ENCODE results near the gene MCUB. TPM values are rescaled to one million over a fixed set of nuclear protein-coding genes. Genes with fewer than 3 reads are reported as not detected.

MCUB gene
- total RNA-seq, 2 experiments from 2014 or later, result 72.7 to 76.1 TPM

- Mint-ChIP-seq H3K27me3 (no peaks in the 10 kb centered on the region), H3K36me3 (peaks cover 29% of the 10 kb centered on the region), H3K9me3 (peaks cover 8% of the 10 kb centered on the region), H3K4me3 (peak overlapping the region; percentile 26), H3K4me1 (peaks cover 42% of the 10 kb centered on the region), H3K27ac (peak overlapping the region; percentile 49)
- DNase-seq, result no peak
Measured at GRCh38 chr4:109631532-109632108, 71.6 kb downstream of the MCUB start.

- Mint-ChIP-seq H3K36me3 (peaks cover 37% of the 10 kb centered on the region), H3K27me3 (no peaks in the 10 kb centered on the region), H3K27ac (peak overlapping the region; percentile 65), H3K4me1 (peaks cover 31% of the 10 kb centered on the region), H3K4me3 (no peak overlapping the region), H3K9me3 (peaks cover 21% of the 10 kb centered on the region)
- no peak for DNase-seq
Measured at GRCh38 chr4:109640644-109641043, 80.6 kb downstream of the MCUB start.

GRCh38 chr4:109645874-109646710 lies 86.0 kb downstream of the MCUB start:
- Mint-ChIP-seq H3K4me3 (no peak overlapping the region), H3K4me1 (peaks cover 45% of the 10 kb centered on the region), H3K27me3 (no peaks in the 10 kb centered on the region), H3K36me3 (peaks cover 25% of the 10 kb centered on the region), H3K9me3 (peaks cover 6% of the 10 kb centered on the region), H3K27ac (no peak overlapping the region)
- no peak for DNase-seq

GRCh38 chr4:109648266-109648996 lies 88.4 kb downstream of the MCUB start:
- no peak for DNase-seq
- Mint-ChIP-seq H3K27ac (peak overlapping the region; percentile 94), H3K4me3 (peak overlapping the region; percentile 53), H3K27me3 (no peaks in the 10 kb centered on the region), H3K9me3 (peaks cover 22% of the 10 kb centered on the region), H3K36me3 (peaks cover 44% of the 10 kb centered on the region), H3K4me1 (peaks cover 39% of the 10 kb centered on the region)

GRCh38 chr4:109648997-109649575 lies 89.0 kb downstream of the MCUB start:
- Mint-ChIP-seq H3K36me3 (peaks cover 50% of the 10 kb centered on the region), H3K27me3 (no peaks in the 10 kb centered on the region), H3K4me1 (peaks cover 39% of the 10 kb centered on the region), H3K4me3 (peak overlapping the region; percentile 57), H3K27ac (peak overlapping the region; percentile 94), H3K9me3 (peaks cover 22% of the 10 kb centered on the region)
- DNase-seq, result no peak

GRCh38 chr4:109649872-109650271 lies 89.8 kb downstream of the MCUB start:
- Mint-ChIP-seq H3K27ac (peak overlapping the region; percentile 72), H3K27me3 (no peaks in the 10 kb centered on the region), H3K4me3 (no peak overlapping the region), H3K4me1 (peaks cover 36% of the 10 kb centered on the region), H3K36me3 (peaks cover 57% of the 10 kb centered on the region), H3K9me3 (peaks cover 22% of the 10 kb centered on the region)
- peak; percentile 10 for DNase-seq

GRCh38 chr4:109655396-109655795 lies 95.3 kb downstream of the MCUB start:
- Mint-ChIP-seq H3K4me1 (peaks cover 41% of the 10 kb centered on the region), H3K4me3 (no peak overlapping the region), H3K9me3 (peaks cover 16% of the 10 kb centered on the region), H3K36me3 (peaks cover 38% of the 10 kb centered on the region), H3K27ac (peak overlapping the region; percentile 28), H3K27me3 (no peaks in the 10 kb centered on the region)
- DNase-seq, result no peak

- no peak for DNase-seq
- Mint-ChIP-seq H3K36me3 (peaks cover 19% of the 10 kb centered on the region), H3K27me3 (no peaks in the 10 kb centered on the region), H3K4me1 (peaks cover 37% of the 10 kb centered on the region), H3K4me3 (no peak overlapping the region), H3K9me3 (peaks cover 2% of the 10 kb centered on the region), H3K27ac (no peak overlapping the region)
Measured at GRCh38 chr4:109657854-109658418, 97.9 kb downstream of the MCUB start.

GRCh38 chr4:109658871-109659410 lies 98.9 kb downstream of the MCUB start:
- H3K36me3 Mint-ChIP-seq, result peaks cover 13% of the 10 kb centered on the region
- no peaks in the 10 kb centered on the region for H3K9me3 Mint-ChIP-seq
- H3K4me3 Mint-ChIP-seq, result no peak overlapping the region
- no peak for DNase-seq
- no peaks in the 10 kb centered on the region for H3K27me3 Mint-ChIP-seq
- H3K27ac Mint-ChIP-seq, result no peak overlapping the region
- peaks cover 42% of the 10 kb centered on the region for H3K4me1 Mint-ChIP-seq

- Mint-ChIP-seq H3K4me3 (no peak overlapping the region), H3K27ac (no peak overlapping the region), H3K36me3 (peaks cover 16% of the 10 kb centered on the region), H3K27me3 (no peaks in the 10 kb centered on the region), H3K4me1 (peaks cover 49% of the 10 kb centered on the region), H3K9me3 (no peaks in the 10 kb centered on the region)
- no peak for DNase-seq
Measured at GRCh38 chr4:109662116-109662515, 102.1 kb downstream of the MCUB start.

GRCh38 chr4:109662771-109663170 lies 102.7 kb downstream of the MCUB start:
- H3K9me3 Mint-ChIP-seq, result no peaks in the 10 kb centered on the region
- no peak overlapping the region for H3K27ac Mint-ChIP-seq
- DNase-seq, result no peak
- H3K36me3 Mint-ChIP-seq, result peaks cover 18% of the 10 kb centered on the region
- no peaks in the 10 kb centered on the region for H3K27me3 Mint-ChIP-seq
- H3K4me3 Mint-ChIP-seq, result no peak overlapping the region
- H3K4me1 Mint-ChIP-seq, result peaks cover 48% of the 10 kb centered on the region

- peaks cover 43% of the 10 kb centered on the region for H3K36me3 Mint-ChIP-seq
- H3K27ac Mint-ChIP-seq, result no peak overlapping the region
- H3K9me3 Mint-ChIP-seq, result peaks cover 6% of the 10 kb centered on the region
- no peaks in the 10 kb centered on the region for H3K27me3 Mint-ChIP-seq
- peak overlapping the region; percentile 12 for H3K4me3 Mint-ChIP-seq
- H3K4me1 Mint-ChIP-seq, result peaks cover 64% of the 10 kb centered on the region
- no peak for DNase-seq
Measured at GRCh38 chr4:109665783-109666485, 105.9 kb downstream of the MCUB start.

- Mint-ChIP-seq H3K4me3 (no peak overlapping the region), H3K9me3 (peaks cover 21% of the 10 kb centered on the region), H3K27me3 (no peaks in the 10 kb centered on the region), H3K36me3 (peaks cover 65% of the 10 kb centered on the region), H3K27ac (peak overlapping the region; percentile 78), H3K4me1 (peaks cover 52% of the 10 kb centered on the region)
- DNase-seq, result peak; percentile 30
Measured at GRCh38 chr4:109671350-109671749, 111.3 kb downstream of the MCUB start.

All from activated naive CD8-positive, alpha-beta T cell treated with anti-CD3 and anti-CD28 coated beads for 36 hours (primary cell).